ENCODE results near the gene ATP6V1E1. TPM values are rescaled to one million over a fixed set of nuclear protein-coding genes. Genes with fewer than 3 reads are reported as not detected.

The ATP6V1E1 gene
- total and polyA plus RNA-seq, 9 of the 15 experiments (the other 6 are each of a cell fraction or from before 2014, with no cell fraction given) = 122 to 249 (median 179) TPM

- TF ChIP-seq ZNF407 (IDR thresholded peaks at IDR 0.05; ENCODE audit: low read depth) (no peak), TCF7L2 (IDR thresholded peaks at IDR 0.05; ENCODE audit: low read depth, low read length) (no peak), TRIM25 (IDR thresholded peaks at IDR 0.05; ENCODE audit: borderline replicate concordance) (no peak), POLR2AphosphoS5 (IDR thresholded peaks at IDR 0.05; ENCODE audit: control insufficient read depth, insufficient read depth, low read depth, low read length) (no peak), FOXA3 (CRISPR knock-in tag; conservative IDR thresholded peaks at IDR 0.05 in 1 of 2, IDR thresholded peaks at IDR 0.05 in 1 of 2) (no peak), XRCC4 (IDR thresholded peaks at IDR 0.05; ENCODE audit: extremely low read depth, insufficient read depth, insufficient read length) (no peak), ZKSCAN3 (CRISPR knock-in tag; IDR thresholded peaks at IDR 0.05) (no peak), TBP (optimal IDR thresholded peaks at IDR 0.05; ENCODE audit: low read depth, low read length) (no peak), ZNF717 (CRISPR knock-in tag; IDR thresholded peaks at IDR 0.05) (no peak), YBX1 (IDR thresholded peaks at IDR 0.05) (no peak), ZHX1 (conservative IDR thresholded peaks at IDR 0.05; ENCODE audit: low read length) (no peak), ZNF707 (CRISPR knock-in tag; conservative IDR thresholded peaks at IDR 0.05) (no peak), ZBTB5 (IDR thresholded peaks at IDR 0.05) (no peak)
Observed at GRCh38 chr22:17672417-17672991, 44.0 kb upstream of the ATP6V1E1 start (continued).
